ENCODE measurements around the gene TNS3. TPM values are rescaled to one million over a fixed set of nuclear protein-coding genes. Genes with fewer than 3 reads are reported as not detected.

TNS3 gene
- total and polyA plus RNA-seq, 2 of the 13 experiments (the other 11 are each of a cell fraction or from before 2014, with no cell fraction given), result 52.9 to 55.7 TPM

- TF ChIP-seq MLXIP (CRISPR knock-in tag; IDR thresholded peaks at IDR 0.05; ENCODE audit: borderline replicate concordance) (peak; percentile 97), REXO4 (CRISPR knock-in tag; IDR thresholded peaks at IDR 0.05; ENCODE audit: borderline replicate concordance) (no peak), TARDBP (CRISPR knock-in tag; IDR thresholded peaks at IDR 0.05) (peak; percentile 71; the same call in 1 of the 2 replicates), ZNF83 (CRISPR knock-in tag; IDR thresholded peaks at IDR 0.05; ENCODE audit: borderline replicate concordance) (no peak), LCORL (IDR thresholded peaks at IDR 0.05) (no peak), LCORL (CRISPR knock-in tag; IDR thresholded peaks at IDR 0.05) (peak; percentile 93), NRL (CRISPR knock-in tag; IDR thresholded peaks at IDR 0.05; ENCODE audit: borderline replicate concordance) (0 out of 2 replicates have a peak, but pooled peaks have one; percentile 46), GRHL1 (CRISPR knock-in tag; conservative IDR thresholded peaks at IDR 0.05) (no peak), ZBTB26 (CRISPR knock-in tag; IDR thresholded peaks at IDR 0.05; ENCODE audit: borderline replicate concordance) (no peak), SP1 (IDR thresholded peaks at IDR 0.05) (no peak), SP1 (CRISPR knock-in tag; IDR thresholded peaks at IDR 0.05) (no peak), HDAC6 (IDR thresholded peaks at IDR 0.05; ENCODE audit: low read depth, low read length) (no peak), SETDB1 (CRISPR knock-in tag; IDR thresholded peaks at IDR 0.05; ENCODE audit: borderline replicate concordance) (no peak), MBD4 (IDR thresholded peaks at IDR 0.05; ENCODE audit: borderline replicate concordance, low read length) (no peak), SNAPC2 (CRISPR knock-in tag; IDR thresholded peaks at IDR 0.05) (no peak), MIER2 (CRISPR knock-in tag; IDR thresholded peaks at IDR 0.05) (no peak), MAZ (IDR thresholded peaks at IDR 0.05; ENCODE audit: borderline replicate concordance, low read depth, low read length) (no peak), MAZ (CRISPR knock-in tag; IDR thresholded peaks at IDR 0.05; ENCODE audit: low read depth) (peak; percentile 53; the same call in 1 of the 2 replicates), ZNF704 (CRISPR knock-in tag; IDR thresholded peaks at IDR 0.05; ENCODE audit: borderline replicate concordance) (no peak), ZNF264 (CRISPR knock-in tag; IDR thresholded peaks at IDR 0.05) (0 out of 2 replicates have a peak, but pooled peaks have one; percentile 16), ESRRA (CRISPR knock-in tag; IDR thresholded peaks at IDR 0.05; ENCODE audit: low read depth) (peak; percentile 71; the same call in 1 of the 2 replicates), ZNF235 (CRISPR knock-in tag; IDR thresholded peaks at IDR 0.05; ENCODE audit: borderline replicate concordance) (no peak)
Measured at GRCh38 chr7:47500103-47500563, 81.8 kb downstream of the TNS3 start (continued).

Data from HepG2 (cell line).